Measurements from ENCODE around the gene FASTKD2.

FASTKD2 gene
- total RNA-seq = 42.9 to 86.4 (median 65.4) reads per million in 4 experiments

DNA sequence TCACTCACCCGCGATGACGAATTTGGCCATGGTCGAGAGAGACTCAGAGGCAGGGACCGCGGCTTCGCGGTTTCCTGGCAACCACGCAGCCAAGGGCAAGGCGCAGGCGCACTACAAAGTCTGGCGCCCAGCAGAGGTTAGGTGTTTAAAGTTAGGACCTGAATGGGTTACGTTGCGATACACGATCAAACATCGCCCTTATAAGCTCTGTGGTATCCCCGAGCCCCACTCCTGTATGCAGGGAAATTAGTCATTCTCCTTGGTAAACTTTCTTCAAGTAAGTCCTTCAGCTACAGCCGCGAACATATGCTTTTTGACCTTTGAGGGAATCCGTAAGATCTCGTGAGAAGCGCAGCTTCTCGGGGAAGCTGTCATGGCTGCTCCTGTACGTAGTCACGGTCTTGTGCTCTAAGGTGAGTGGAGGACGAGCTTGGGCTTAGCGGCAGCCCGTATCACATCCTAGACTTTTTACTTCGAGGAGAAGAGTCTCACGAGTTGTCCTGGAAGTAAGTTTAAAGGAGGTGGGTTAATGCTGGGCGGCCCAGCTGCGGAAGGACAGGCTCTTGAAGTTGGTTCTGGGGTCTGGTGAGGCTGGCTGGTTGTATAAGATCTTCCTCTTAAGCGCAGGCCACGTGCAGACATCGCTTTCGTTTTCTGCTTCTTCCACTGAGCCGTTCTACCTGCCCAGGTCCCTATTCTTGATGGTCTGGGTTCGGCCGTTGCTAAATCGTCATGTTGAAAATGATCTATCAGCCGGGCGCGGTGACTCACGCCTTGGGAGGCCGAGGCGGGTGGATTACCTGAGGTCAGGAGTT lies at the start of gene FASTKD2, which contains the start of gene MDH1B:
FASTKD2 (plus strand) TSS at position 365 of the 815 bp plus-strand sequence. CDS start 1,088 bp downstream, outside the sequence.
MDH1B (minus strand) TSS at position 87 of the 815 bp plus-strand sequence; CDS start at position 30, 57 bp downstream.
- peak; percentile 69 for DNase-seq

GRCh38 chr2:206716623-206717022 lies 48.8 kb upstream of the FASTKD2 start:
- DNase-seq = no peak

GRCh38 chr2:206718296-206718695 lies 47.1 kb upstream of the FASTKD2 start, which contains the start of gene DYTN:
DYTN (minus strand) TSS chr2:206718396; CDS start chr2:206718279, 117 bp downstream.
- no peak for DNase-seq

- DNase-seq = no peak
These were observed 44.0 kb upstream of the FASTKD2 start for GRCh38 chr2:206721256-206721920.

DNA sequence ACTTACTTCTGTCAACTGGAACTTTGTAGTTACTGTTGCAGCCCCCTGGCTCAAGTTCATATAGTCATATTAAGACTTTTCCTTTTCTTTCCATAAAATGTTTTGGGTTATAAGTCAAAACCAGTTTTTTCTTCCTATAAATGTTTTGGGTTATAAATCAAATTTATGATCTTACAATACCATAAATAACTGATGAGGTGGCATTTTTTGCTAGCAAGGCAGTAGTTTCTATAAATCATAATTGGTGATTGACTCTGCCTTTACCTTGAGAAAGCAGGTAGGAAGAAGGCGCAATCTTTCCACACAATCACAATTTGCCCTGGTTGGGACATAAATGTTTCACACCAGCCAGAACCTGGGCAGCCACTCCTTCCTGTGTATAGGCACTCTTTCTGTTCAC lies 42.1 kb upstream of the FASTKD2 start:
- DNase-seq = no peak

- no peak for DNase-seq
These were observed 38.1 kb upstream of the FASTKD2 start for GRCh38 chr2:206727287-206727686.

GRCh38 chr2:206728277-206729199 lies 36.9 kb upstream of the FASTKD2 start:
- no peak for DNase-seq

GRCh38 chr2:206733341-206733740 lies 32.1 kb upstream of the FASTKD2 start:
- no peak for DNase-seq

DNA sequence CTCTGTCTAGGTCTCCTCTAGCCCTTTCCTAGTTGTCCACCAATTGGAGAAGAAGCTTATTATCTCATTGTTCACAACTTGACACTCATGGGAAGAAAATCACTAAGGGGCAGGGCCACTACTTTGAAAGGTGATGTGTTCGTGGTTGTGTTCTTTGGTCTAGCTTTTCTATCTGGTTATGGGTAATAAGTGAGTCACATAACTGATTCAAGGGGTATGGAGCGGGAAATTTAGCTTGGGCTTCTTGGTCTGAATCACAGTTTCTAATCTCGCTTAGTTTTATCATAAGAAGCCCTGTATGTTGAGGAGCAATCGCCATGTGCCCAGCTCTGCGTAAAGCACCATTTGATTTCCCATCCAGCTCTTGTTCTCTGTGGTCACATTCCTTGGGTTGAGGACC lies 28.5 kb upstream of the FASTKD2 start:
- DNase-seq = no peak

- DNase-seq = no peak
These were observed 26.1 kb upstream of the FASTKD2 start for GRCh38 chr2:206739271-206739670.

- no peak for DNase-seq
These were observed 24.6 kb upstream of the FASTKD2 start for GRCh38 chr2:206740800-206741199.

- DNase-seq = no peak
These were observed 8.6 kb upstream of the FASTKD2 start for GRCh38 chr2:206756816-206757215.

- DNase-seq = no peak
These were observed 649 bp upstream of the FASTKD2 start for GRCh38 chr2:206764673-206765241.

GRCh38 chr2:206766057-206766930 lies 888 bp downstream of the FASTKD2 start:
- no peak for DNase-seq

- no peak for DNase-seq
These were observed 9.5 kb downstream of the FASTKD2 start for GRCh38 chr2:206774871-206775270.

GRCh38 chr2:206776432-206776831 lies 11.0 kb downstream of the FASTKD2 start:
- DNase-seq = no peak

DNA sequence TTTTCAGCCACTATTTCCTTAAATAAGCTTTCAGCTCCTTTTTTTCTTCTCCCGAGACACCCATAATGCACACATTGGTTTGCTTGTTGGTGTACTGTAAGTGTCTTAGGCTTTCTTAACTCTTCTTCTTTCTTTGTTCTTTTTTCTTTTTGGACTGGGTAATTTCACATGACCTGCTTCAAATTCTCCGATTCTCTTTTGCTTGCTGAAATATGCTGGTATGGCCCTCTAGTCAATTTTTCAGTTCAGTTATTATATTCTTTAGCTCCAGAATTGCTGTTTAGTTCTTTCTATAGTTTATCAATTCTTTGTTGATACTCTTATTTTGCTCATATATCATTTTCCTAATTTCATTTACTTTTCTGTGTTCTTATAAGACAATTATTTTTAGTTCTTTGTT lies 15.3 kb downstream of the FASTKD2 start:
- no peak for DNase-seq

DNA sequence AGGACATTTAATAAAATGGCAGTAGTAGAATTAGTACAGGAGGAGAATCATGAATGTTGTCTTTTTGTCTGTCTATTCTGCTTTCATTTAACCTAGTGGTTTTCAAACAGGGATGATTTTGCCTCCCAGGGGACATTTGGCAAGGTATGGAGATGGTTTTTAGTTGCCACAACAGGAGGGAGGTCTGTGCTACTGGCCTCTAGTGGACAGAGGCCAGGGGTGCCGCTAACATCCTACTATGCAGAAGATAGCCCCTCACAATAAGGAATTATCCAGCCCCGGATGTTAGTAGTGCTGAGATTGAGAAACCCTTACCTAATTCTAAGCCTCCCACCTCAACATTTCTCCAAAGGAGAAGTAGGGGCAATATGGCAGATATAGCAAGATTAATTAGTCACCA lies 18.3 kb downstream of the FASTKD2 start:
- no peak for DNase-seq

GRCh38 chr2:206784559-206785353 lies 19.4 kb downstream of the FASTKD2 start:
- DNase-seq = no peak

- no peak for DNase-seq
These were observed 25.0 kb downstream of the FASTKD2 start for GRCh38 chr2:206790311-206790935.
